ENCODE measurements around the gene RPL41.

DNA sequence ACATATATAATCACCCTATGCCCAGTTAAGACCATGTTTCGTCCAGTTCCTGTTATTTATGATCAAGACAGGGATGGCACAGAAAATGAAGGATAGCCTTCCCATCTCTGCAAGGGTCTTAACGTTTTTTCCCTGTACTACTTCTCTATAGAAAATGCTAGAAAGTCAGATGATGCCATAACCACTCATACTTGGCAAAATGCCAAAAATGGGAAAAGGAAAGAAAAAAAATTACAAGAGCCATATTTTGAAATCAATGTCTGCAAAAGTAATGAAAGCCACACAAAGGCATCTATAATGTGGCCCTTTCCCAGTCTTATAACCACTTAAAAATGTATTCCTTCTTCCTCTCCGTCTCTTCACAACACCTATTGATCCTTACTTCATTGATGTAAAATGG, 34.1 kb downstream of the RPL41 start:
- TF ChIP-seq POLR2A (IDR thresholded peaks at IDR 0.05), result no peak
- TF ChIP-seq, protein P1, sequence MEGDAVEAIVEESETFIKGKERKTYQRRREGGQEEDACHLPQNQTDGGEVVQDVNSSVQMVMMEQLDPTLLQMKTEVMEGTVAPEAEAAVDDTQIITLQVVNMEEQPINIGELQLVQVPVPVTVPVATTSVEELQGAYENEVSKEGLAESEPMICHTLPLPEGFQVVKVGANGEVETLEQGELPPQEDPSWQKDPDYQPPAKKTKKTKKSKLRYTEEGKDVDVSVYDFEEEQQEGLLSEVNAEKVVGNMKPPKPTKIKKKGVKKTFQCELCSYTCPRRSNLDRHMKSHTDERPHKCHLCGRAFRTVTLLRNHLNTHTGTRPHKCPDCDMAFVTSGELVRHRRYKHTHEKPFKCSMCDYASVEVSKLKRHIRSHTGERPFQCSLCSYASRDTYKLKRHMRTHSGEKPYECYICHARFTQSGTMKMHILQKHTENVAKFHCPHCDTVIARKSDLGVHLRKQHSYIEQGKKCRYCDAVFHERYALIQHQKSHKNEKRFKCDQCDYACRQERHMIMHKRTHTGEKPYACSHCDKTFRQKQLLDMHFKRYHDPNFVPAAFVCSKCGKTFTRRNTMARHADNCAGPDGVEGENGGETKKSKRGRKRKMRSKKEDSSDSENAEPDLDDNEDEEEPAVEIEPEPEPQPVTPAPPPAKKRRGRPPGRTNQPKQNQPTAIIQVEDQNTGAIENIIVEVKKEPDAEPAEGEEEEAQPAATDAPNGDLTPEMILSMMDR (IDR thresholded peaks at IDR 0.05), result no peak

Measured in sigmoid colon (tissue), 3 donors.